GM12801 (cell line): ENCODE data around the gene GID4.

Source experiments
- CTCF ChIP-seq: IDR thresholded peaks from one replicate; pipeline ENCODE4 v1.5.1; 2011; ENCODE audit warnings: control low read depth; ENCODE audit not compliant: insufficient read length; ENCODE audit errors: extremely low read depth

GID4 gene

GRCh38 chr17:18093616-18094408 is 54.6 kb downstream of the GID4 start:
- no peak for TF ChIP-seq CTCF

GRCh38 chr17:18094409-18094807 is 55.2 kb downstream of the GID4 start:
- no peak for TF ChIP-seq CTCF

- no peak for TF ChIP-seq CTCF
These were observed 60.3 kb downstream of the GID4 start for GRCh38 chr17:18099516-18099915.

- TF ChIP-seq CTCF: no peak
These were observed 61.4 kb downstream of the GID4 start for GRCh38 chr17:18100616-18101015.

GRCh38 chr17:18101828-18102227 is 62.6 kb downstream of the GID4 start:
- TF ChIP-seq CTCF: no peak

GRCh38 chr17:18102640-18103039 is 63.4 kb downstream of the GID4 start:
- TF ChIP-seq CTCF: no peak

- TF ChIP-seq CTCF: no peak
These were observed 65.8 kb downstream of the GID4 start for GRCh38 chr17:18105027-18105426.
